ENCODE measurements around the gene HTR3B. TPM values are rescaled to one million over a fixed set of nuclear protein-coding genes. Genes with fewer than 3 reads are reported as not detected.

The HTR3B gene
- total and polyA plus RNA-seq, 10 of the 15 experiments (the other 5 are each of a cell fraction or from before 2014, with no cell fraction given): not detected

- CTCF ChIA-PET: interaction anchor here (0.9 kb wide), 1 partner anchor 74 kb away, joined by 3 read pairs; no protein-coding TSS in a partner anchor
- POLR2A ChIA-PET: interaction anchor here (0.7 kb wide), 1 partner anchor 1533 kb away, joined by 7 read pairs; no protein-coding TSS in a partner anchor
Measured at GRCh38 chr11:113888848-113889247, 15.7 kb upstream of the HTR3B start.

More at GRCh38 chr11:113888848-113889247, 15.7 kb upstream of the HTR3B start:
- no TSS peak for BruUV-seq (replicated peaks)
- in situ Hi-C loops (cut with MboI): no loop called here
- Histone ChIP-seq H3K9ac (ENCODE audit: control insufficient read depth, insufficient read depth, low read length) (no peak overlapping the region), H3K27ac (ENCODE audit: control insufficient read depth, insufficient read depth) (no peak overlapping the region), H3K4me3 (no peak overlapping the region), H3K4me1 (ENCODE audit: control insufficient read depth, insufficient read depth, low read length) (peaks cover 1% of the 10 kb centered on the region; the same call in 1 of the 2 replicates), H3K9me3 (replicated peaks; ENCODE audit: control insufficient read depth, insufficient read depth, low read length) (no peaks in the 10 kb centered on the region), H3K4me2 (ENCODE audit: control insufficient read depth, insufficient read depth) (no peak overlapping the region), H3K79me2 (ENCODE audit: control insufficient read depth, insufficient read depth, low read length) (no peaks in the 10 kb centered on the region), H3K27me3 (replicated peaks in 1 of 2; ENCODE audit: control insufficient read depth in 2 of 2, insufficient read depth in 2 of 2, low read length in 1 of 2) (no peaks in the 10 kb centered on the region), H4K20me1 (ENCODE audit: control insufficient read depth, insufficient read depth) (no peaks in the 10 kb centered on the region), H3K36me3 (ENCODE audit: control insufficient read depth in 2 of 2, insufficient read depth in 2 of 2, low read length in 1 of 2) (no peaks in the 10 kb centered on the region), H2AFZ (ENCODE audit: control insufficient read depth, low read depth, low read length) (no peak overlapping the region)
- ATAC-seq (no peak), DNase-seq (ENCODE audit: low read depth, low spot score) (no peak), FAIRE-seq (no peak)
- ChIA-PET SMC1A (ENCODE audit: uncharacterized antibody, unreplicated experiment) (no interaction called here), RAD21 (ENCODE audit: unreplicated experiment) (interaction anchor here (0.6 kb wide), 1 partner anchor 14 kb away, joined by 3 read pairs; no protein-coding TSS in a partner anchor)
- TF ChIP-seq KLF5 (IDR thresholded peaks at IDR 0.05; ENCODE audit: partially characterized antibody) (no peak), KDM1A (IDR thresholded peaks at IDR 0.05; ENCODE audit: borderline replicate concordance) (no peak), ZBTB33 (IDR thresholded peaks at IDR 0.05) (no peak), SIN3A (IDR thresholded peaks at IDR 0.05; ENCODE audit: low read depth, low read length) (no peak), EP300 (IDR thresholded peaks at IDR 0.05; ENCODE audit: borderline replicate concordance in 1 of 2, control insufficient read depth in 1 of 2, low read depth in 2 of 2, low read length in 2 of 2) (no peak), CHD2 (IDR thresholded peaks at IDR 0.05; ENCODE audit: borderline replicate concordance, low read depth, low read length) (no peak), BCL3 (IDR thresholded peaks at IDR 0.05; ENCODE audit: borderline replicate concordance, insufficient read depth, low read depth, low read length, poor library complexity, severe bottlenecking) (no peak), DPF2 (IDR thresholded peaks at IDR 0.05) (no peak), FOS (IDR thresholded peaks at IDR 0.05; ENCODE audit: borderline replicate concordance, extremely low read depth, insufficient read length) (no peak), CBX3 (IDR thresholded peaks at IDR 0.05; ENCODE audit: borderline replicate concordance, low read depth) (no peak), BCL11A (IDR thresholded peaks at IDR 0.05; ENCODE audit: low read depth, low read length) (no peak), REST (IDR thresholded peaks at IDR 0.05; ENCODE audit: low read depth, low read length) (no peak)
- intact Hi-C loops (cut with micrococcal nuclease; ENCODE audit: unreplicated experiment): no loop called here

All from GM12878 (cell line).